HG02885 (cell line): ENCODE measurements around the gene ARMC2.
"Not testable (repeated sequence)": the region's sequence is repeated elsewhere in the genome, so short reads cannot be mapped to it uniquely, and the experiment has no call there.

Source experiments
- ATAC-seq: cut with Tn5 transposase; IDR thresholded peaks from one replicate; pipeline ENCODE4 v1.9.1; 2021; ENCODE audit warnings: mild to moderate bottlenecking; ENCODE audit not compliant: unreplicated experiment, poor library complexity

ARMC2 gene

GRCh38 chr6:108974201-108974600, 126.0 kb downstream of the ARMC2 start:
- ATAC-seq: no peak

GRCh38 chr6:108978638-108979037, 130.4 kb downstream of the ARMC2 start:
- not testable (repeated sequence) for ATAC-seq

GRCh38 chr6:108982154-108983113, 134.2 kb downstream of the ARMC2 start:
- no peak for ATAC-seq

- no peak for ATAC-seq
Observed at GRCh38 chr6:108983151-108983550, 134.9 kb downstream of the ARMC2 start.

- ATAC-seq: no peak
Observed at GRCh38 chr6:108985301-108985700, 137.1 kb downstream of the ARMC2 start.

GRCh38 chr6:108987156-108987555, 138.9 kb downstream of the ARMC2 start:
- ATAC-seq: no peak

- no peak for ATAC-seq
Observed at GRCh38 chr6:108988296-108988695, 140.1 kb downstream of the ARMC2 start.

GRCh38 chr6:108988765-108989164, 140.5 kb downstream of the ARMC2 start:
- no peak for ATAC-seq

GRCh38 chr6:108989700-108990099, 141.5 kb downstream of the ARMC2 start:
- ATAC-seq: no peak

GRCh38 chr6:108993876-108994275, 145.7 kb downstream of the ARMC2 start:
- ATAC-seq: no peak

GRCh38 chr6:108995296-108995695, 147.1 kb downstream of the ARMC2 start:
- no peak for ATAC-seq

- no peak for ATAC-seq
Observed at GRCh38 chr6:108996208-108996607, 148.0 kb downstream of the ARMC2 start.

- no peak for ATAC-seq
Observed at GRCh38 chr6:108998485-108998884, 150.3 kb downstream of the ARMC2 start.

GRCh38 chr6:108999428-108999827, 151.2 kb downstream of the ARMC2 start:
- no peak for ATAC-seq

- no peak for ATAC-seq
Observed at GRCh38 chr6:109000289-109000688, 152.1 kb downstream of the ARMC2 start.

GRCh38 chr6:109001291-109001894, 153.2 kb downstream of the ARMC2 start:
- no peak for ATAC-seq

- no peak for ATAC-seq
Observed at GRCh38 chr6:109002051-109002697, 154.0 kb downstream of the ARMC2 start.

GRCh38 chr6:109002882-109003281, 154.7 kb downstream of the ARMC2 start:
- no peak for ATAC-seq

GRCh38 chr6:109006818-109007217, 158.6 kb downstream of the ARMC2 start:
- ATAC-seq: no peak

- ATAC-seq: no peak
Observed at GRCh38 chr6:109007521-109007920, 159.3 kb downstream of the ARMC2 start.

- ATAC-seq: peak; percentile 41
Observed at GRCh38 chr6:109008054-109008453, 159.8 kb downstream of the ARMC2 start.
